HG03565 (cell line): ENCODE data around the gene BCL2A1.
"Not testable (repeated sequence)": the region's sequence is repeated elsewhere in the genome, so short reads cannot be mapped to it uniquely, and the experiment has no call there.

Source experiments
- ATAC-seq: cut with Tn5 transposase; IDR thresholded peaks from one replicate; pipeline ENCODE4 v1.9.1; 2021; ENCODE audit warnings: mild to moderate bottlenecking, moderate library complexity; ENCODE audit not compliant: unreplicated experiment

The BCL2A1 gene

GRCh38 chr15:79970624-79971434, at the start of gene BCL2A1:
Gene BCL2A1, minus strand, starts transcription at chr15:79971196. Its CDS starts 77 bp downstream, at chr15:79971119.
- peak; percentile 45 for ATAC-seq

- no peak for ATAC-seq
Measured at GRCh38 chr15:80020731-80021130, 49.7 kb upstream of the BCL2A1 start.

GRCh38 chr15:80020149-80020548, 49.2 kb upstream of the BCL2A1 start:
- not testable (repeated sequence) for ATAC-seq

- no peak for ATAC-seq
Measured at GRCh38 chr15:80019168-80019745, 48.3 kb upstream of the BCL2A1 start.

DNA sequence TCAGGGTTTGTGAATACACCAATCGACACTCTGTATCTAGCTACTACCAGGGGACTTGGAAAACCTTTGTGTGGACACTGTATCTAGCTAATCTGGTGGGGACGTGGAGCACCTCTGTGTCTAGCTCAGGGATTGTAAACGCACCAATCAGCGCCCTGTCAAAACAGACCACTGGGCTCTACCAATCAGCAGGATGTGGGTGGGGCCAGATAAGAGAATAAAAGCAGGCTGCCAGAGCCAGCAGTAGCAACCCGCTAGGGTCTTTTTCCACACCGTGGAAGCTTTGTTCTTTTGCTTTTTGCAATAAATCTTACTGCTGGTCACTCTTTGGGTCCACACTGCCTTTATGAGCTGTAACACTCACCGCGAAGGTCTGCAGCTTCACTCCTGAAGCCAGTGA, 46.1 kb upstream of the BCL2A1 start:
- not testable (repeated sequence) for ATAC-seq

- not testable (repeated sequence) for ATAC-seq
Measured at GRCh38 chr15:80016506-80016905, 45.5 kb upstream of the BCL2A1 start.

DNA sequence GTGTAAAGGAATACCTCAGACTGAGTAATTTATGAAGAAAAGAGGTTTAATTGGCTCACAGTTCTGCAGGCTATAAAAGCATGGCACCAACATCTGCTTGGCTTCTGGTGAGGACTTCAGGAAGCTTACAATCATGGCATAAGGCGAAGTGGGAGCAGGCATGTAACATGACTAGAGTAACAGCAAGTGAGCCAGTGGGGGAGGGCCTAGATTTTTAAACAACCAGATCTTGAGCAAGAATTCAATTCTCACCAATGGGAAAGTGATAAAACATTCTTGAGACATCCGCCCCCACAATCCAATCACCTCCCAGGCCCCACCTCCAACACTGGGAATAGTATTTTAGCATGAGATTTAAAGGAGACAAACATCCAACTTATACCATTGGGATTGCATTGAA, 44.2 kb upstream of the BCL2A1 start:
- no peak for ATAC-seq

DNA sequence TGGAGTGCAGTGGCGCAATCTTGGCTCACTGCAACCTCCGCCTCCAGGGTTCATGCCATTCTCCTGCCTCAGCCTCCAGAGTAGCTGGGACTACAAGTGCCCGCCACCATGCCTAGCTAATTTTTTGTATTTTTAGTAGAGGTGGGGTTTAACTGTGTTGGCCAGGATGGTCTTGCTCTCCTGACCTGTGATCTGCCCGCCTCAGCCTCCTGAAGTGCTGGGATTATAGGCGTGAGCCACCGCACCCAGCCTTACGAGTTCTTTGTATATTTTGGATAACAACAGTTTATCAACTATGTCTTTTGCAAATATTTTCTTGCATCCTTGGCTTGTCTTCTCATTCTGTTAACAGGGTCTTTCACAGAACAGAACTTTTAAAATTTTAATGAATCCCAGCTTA, 43.2 kb upstream of the BCL2A1 start:
- not testable (repeated sequence) for ATAC-seq

DNA sequence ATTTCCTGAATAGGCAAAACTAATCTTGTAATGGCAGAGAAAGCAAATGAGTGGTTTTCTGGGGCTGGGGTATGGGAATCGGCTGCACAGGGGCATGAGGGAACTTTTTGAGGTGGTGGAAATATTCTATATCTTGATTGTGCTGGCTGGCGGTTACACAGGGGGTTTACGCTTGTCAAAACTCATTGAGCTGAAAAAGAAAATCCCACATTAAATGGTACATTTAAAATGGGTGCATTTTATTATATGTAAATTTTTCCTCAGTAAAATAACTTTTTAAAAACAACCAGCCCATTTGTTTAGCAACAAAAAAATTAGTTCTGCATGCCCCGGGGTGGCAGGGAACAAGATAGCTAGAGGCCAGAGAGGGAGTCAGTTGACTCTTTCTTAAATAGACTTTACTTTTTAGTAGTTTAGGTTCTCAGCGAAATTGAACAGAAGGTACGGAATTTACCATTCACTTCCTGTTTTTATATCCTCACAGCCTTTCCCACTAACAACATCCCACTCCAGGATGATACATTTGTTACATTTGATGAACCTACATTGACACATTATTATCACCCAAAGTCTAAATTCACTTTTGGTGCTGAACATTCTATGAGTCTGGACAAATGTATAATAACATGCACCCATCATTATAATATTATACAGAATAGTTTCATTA, 41.2 kb upstream of the BCL2A1 start:
- no peak for ATAC-seq

- ATAC-seq, result no peak
Measured at GRCh38 chr15:80011596-80011995, 40.6 kb upstream of the BCL2A1 start.

GRCh38 chr15:80011041-80011523, 40.1 kb upstream of the BCL2A1 start:
- peak; percentile 71 for ATAC-seq

DNA sequence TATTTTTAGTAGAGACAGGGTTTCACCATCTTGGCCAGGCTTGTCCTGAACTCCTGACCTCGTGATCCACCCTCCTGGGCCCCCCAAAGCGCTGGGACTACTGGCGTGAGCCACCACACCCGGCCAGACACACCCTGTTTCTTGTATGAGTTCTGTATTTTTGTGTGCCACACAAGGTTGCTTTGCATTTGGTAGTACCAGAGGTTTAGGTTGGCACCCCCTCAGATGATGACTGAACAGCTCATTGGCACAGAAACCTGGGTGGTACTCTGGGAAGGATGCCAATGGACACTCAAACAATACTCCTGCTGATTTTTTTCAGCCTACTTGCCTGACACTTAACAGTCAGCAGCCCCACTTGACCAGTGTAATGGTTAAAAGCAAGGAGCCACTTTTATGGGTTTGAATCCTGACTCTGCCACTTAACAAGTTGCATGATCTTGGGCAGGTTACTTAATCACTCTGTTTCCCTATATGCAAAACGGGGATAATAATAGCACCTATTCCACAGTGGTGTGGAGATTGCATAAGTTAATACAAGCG, 39.2 kb upstream of the BCL2A1 start:
- ATAC-seq, result no peak

DNA sequence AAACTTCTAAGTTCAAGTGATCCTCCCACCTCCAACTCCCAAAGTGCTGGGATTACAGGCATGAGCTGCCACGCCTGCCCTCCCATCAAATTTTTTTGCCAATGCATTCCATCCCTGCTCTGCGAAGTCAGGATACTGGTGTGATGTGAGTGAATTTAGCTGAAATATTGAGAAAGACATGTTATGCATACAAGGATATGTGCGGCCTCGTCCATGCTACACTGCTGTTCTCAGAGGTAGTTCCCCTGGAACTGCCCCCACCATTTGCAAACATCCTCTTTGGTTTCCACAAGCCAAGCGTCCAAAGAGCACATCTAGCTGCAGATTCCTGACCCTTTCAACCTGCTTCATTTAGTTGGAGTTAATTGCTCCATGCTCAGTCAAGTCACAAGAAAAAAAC, 36.5 kb upstream of the BCL2A1 start:
- ATAC-seq, result no peak

- no peak for ATAC-seq
Measured at GRCh38 chr15:80006946-80007345, 36.0 kb upstream of the BCL2A1 start.

GRCh38 chr15:80003934-80004472, 33.0 kb upstream of the BCL2A1 start:
- no peak for ATAC-seq

- no peak for ATAC-seq
Measured at GRCh38 chr15:80003171-80003570, 32.2 kb upstream of the BCL2A1 start.

DNA sequence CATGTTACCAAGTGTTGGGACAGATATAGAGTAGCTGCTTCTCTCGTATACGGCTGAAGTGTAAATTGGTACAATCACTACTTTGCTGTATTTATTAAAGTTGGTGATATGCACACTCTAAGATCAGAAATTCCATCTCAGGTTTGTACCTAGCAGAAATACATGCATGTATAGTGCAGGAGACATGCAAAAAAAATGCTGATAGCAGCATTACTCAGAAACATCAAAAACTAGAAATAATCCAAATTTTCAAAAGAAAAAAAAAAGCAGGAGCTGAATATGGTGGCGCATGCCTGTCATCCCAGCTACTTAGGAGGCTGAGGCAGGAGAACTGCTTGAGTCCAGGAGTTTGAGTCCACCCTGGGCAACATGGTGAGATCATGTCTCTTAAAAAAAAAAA, 31.3 kb upstream of the BCL2A1 start:
- ATAC-seq, result no peak

DNA sequence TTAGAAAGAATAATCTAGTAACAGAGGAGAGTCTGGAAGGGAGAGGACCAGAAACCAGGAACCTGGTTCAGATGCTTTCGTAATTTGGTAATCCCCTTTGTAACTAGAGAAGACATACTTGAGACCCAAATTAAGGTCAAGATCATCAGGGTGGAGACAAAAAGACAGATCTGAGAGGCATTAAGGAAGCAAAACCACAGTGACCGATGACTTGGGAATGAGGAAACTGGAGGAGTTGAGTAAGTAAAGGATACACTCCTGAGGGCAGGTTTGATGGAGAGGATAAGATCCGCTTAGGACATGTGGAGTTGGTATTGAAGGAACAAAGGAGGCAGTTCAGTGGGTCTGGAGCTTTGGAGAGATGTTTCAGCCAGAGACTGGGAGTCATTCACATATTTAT, 23.6 kb upstream of the BCL2A1 start:
- ATAC-seq, result no peak

GRCh38 chr15:79991826-79992225, 20.8 kb upstream of the BCL2A1 start:
- ATAC-seq, result no peak

DNA sequence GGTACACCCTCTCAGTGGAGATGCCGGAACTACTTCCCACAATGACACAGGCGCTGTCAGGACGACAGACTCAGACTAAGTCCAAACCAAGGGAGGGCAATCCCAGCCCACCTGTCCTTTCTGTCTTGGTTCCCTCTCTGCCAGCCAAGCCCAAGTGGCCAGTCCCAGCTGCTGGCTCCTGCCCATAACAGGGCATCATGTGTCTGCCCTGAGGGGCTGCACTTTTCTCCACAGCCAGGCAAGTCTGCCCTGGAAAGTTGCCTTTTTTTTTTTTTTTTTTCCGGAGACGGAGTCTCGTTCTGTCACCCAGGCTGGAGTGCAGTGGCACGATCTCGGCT, 20.0 kb upstream of the BCL2A1 start:
- ATAC-seq, result no peak

DNA sequence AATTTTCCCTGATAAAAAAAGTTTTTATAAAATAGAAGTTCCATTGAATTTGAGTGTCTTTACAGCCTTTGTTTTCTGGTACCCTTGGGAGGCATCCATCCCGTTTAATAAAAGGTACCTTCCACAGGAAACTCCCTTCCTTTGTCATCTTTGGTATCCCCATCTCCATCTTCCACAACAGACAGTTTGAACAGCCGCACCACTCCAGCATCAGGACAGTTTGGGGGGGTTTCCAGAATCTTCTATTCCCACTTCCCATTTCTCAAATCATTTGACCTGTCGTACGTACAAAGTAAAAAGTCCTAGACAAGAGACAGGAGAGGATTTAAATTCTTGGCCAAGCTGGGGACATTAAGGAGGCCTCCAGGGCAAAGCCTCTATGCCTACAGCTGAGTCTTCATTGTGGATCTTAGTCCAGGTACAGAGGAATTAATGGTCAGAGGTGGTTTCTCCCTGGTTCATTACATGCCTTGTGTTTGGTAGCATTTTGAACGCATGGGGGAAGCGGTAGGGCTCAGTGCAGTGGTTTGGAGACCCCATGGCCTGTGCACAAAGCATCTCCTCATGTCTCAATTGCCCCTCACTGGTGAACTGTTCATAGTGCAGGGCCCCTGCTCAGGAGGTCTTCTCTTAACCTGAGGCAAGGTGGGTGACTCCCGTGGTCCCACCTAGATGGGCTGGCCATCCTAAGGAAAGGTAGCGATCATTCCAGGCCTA, 19.4 kb upstream of the BCL2A1 start:
- no peak for ATAC-seq
